H1 (cell line): ENCODE results near the gene ADAMTS4. TPM values are rescaled to one million over a fixed set of nuclear protein-coding genes. Genes with fewer than 3 reads are reported as not detected.

Source experiments
- GABPA ChIP-seq: IDR thresholded peaks from 2 replicates; pipeline ENCODE4 v1.6.1; 2011; ENCODE audit warnings: mild to moderate bottlenecking, low read length, moderate library complexity, borderline replicate concordance; ENCODE audit not compliant: insufficient read depth
- KDM4A ChIP-seq: IDR thresholded peaks from one replicate; pipeline ENCODE4 v1.7.1; 2012; ENCODE audit warnings: low read depth, mild to moderate bottlenecking, moderate library complexity, low read length, inconsistent platforms; ENCODE audit not compliant: severe bottlenecking
- POU5F1 ChIP-seq: IDR thresholded peaks from 2 replicates; pipeline ENCODE4 v1.6.1; 2011; ENCODE audit warnings: low read depth, mild to moderate bottlenecking, low read length, moderate library complexity
- polyA plus RNA-seq, 7 experiments: library from polyadenylated mRNA; depleted of rRNA in 3 of 7; stranded (reverse) in 5 of 7; unstranded in 2 of 7; fragments of >200 nt in 5 of 7; fragments of 200-250 nt in 2 of 7; gene quantifications; 1 replicate in 5 of 7; 2 replicates in 1 of 7; 4 replicates in 1 of 7; pipeline versions ENCODE4 v1.2.1 to v1.2.3, GENCODE V29; 2011 to 2013; ENCODE audit warnings: missing spikeins in 2 of 7, mixed read lengths in 2 of 7
- total RNA-seq: library from RNA; stranded (reverse); fragmentation: NEBNext Ultra II Directional; extraction: Animal tissue kit (Norgen Biotek cat#: 25700); gene quantifications from 2 replicates; pipeline ENCODE4 v1.2.1, GENCODE V29; 2021
- TF ChIP-seq, protein P1 (sequence below): fragments of 300-600 bp; sonication (generic); IDR thresholded peaks from 2 replicates; pipeline ENCODE4 v1.7.1; 2012; ENCODE audit warnings: low read length, moderate library complexity, mild to moderate bottlenecking, inconsistent platforms; ENCODE audit not compliant: insufficient replicate concordance

ADAMTS4 gene
- total and polyA plus RNA-seq, 2 of the 8 experiments (the other 6 are each of a cell fraction or from before 2014, with no cell fraction given) = 4.6 to 7.2 TPM

- TF ChIP-seq KDM4A (no peak), GABPA (no peak), POU5F1 (no peak)
- TF ChIP-seq, protein P1, sequence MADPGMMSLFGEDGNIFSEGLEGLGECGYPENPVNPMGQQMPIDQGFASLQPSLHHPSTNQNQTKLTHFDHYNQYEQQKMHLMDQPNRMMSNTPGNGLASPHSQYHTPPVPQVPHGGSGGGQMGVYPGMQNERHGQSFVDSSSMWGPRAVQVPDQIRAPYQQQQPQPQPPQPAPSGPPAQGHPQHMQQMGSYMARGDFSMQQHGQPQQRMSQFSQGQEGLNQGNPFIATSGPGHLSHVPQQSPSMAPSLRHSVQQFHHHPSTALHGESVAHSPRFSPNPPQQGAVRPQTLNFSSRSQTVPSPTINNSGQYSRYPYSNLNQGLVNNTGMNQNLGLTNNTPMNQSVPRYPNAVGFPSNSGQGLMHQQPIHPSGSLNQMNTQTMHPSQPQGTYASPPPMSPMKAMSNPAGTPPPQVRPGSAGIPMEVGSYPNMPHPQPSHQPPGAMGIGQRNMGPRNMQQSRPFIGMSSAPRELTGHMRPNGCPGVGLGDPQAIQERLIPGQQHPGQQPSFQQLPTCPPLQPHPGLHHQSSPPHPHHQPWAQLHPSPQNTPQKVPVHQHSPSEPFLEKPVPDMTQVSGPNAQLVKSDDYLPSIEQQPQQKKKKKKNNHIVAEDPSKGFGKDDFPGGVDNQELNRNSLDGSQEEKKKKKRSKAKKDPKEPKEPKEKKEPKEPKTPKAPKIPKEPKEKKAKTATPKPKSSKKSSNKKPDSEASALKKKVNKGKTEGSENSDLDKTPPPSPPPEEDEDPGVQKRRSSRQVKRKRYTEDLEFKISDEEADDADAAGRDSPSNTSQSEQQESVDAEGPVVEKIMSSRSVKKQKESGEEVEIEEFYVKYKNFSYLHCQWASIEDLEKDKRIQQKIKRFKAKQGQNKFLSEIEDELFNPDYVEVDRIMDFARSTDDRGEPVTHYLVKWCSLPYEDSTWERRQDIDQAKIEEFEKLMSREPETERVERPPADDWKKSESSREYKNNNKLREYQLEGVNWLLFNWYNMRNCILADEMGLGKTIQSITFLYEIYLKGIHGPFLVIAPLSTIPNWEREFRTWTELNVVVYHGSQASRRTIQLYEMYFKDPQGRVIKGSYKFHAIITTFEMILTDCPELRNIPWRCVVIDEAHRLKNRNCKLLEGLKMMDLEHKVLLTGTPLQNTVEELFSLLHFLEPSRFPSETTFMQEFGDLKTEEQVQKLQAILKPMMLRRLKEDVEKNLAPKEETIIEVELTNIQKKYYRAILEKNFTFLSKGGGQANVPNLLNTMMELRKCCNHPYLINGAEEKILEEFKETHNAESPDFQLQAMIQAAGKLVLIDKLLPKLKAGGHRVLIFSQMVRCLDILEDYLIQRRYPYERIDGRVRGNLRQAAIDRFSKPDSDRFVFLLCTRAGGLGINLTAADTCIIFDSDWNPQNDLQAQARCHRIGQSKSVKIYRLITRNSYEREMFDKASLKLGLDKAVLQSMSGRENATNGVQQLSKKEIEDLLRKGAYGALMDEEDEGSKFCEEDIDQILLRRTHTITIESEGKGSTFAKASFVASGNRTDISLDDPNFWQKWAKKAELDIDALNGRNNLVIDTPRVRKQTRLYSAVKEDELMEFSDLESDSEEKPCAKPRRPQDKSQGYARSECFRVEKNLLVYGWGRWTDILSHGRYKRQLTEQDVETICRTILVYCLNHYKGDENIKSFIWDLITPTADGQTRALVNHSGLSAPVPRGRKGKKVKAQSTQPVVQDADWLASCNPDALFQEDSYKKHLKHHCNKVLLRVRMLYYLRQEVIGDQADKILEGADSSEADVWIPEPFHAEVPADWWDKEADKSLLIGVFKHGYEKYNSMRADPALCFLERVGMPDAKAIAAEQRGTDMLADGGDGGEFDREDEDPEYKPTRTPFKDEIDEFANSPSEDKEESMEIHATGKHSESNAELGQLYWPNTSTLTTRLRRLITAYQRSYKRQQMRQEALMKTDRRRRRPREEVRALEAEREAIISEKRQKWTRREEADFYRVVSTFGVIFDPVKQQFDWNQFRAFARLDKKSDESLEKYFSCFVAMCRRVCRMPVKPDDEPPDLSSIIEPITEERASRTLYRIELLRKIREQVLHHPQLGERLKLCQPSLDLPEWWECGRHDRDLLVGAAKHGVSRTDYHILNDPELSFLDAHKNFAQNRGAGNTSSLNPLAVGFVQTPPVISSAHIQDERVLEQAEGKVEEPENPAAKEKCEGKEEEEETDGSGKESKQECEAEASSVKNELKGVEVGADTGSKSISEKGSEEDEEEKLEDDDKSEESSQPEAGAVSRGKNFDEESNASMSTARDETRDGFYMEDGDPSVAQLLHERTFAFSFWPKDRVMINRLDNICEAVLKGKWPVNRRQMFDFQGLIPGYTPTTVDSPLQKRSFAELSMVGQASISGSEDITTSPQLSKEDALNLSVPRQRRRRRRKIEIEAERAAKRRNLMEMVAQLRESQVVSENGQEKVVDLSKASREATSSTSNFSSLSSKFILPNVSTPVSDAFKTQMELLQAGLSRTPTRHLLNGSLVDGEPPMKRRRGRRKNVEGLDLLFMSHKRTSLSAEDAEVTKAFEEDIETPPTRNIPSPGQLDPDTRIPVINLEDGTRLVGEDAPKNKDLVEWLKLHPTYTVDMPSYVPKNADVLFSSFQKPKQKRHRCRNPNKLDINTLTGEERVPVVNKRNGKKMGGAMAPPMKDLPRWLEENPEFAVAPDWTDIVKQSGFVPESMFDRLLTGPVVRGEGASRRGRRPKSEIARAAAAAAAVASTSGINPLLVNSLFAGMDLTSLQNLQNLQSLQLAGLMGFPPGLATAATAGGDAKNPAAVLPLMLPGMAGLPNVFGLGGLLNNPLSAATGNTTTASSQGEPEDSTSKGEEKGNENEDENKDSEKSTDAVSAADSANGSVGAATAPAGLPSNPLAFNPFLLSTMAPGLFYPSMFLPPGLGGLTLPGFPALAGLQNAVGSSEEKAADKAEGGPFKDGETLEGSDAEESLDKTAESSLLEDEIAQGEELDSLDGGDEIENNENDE = no peak
- TF ChIP-seq, all 59 proteins: peak for 0
Observed at GRCh38 chr1:161164901-161165610, 33.8 kb downstream of the ADAMTS4 start (continued).
